GM11168 (cell line): ENCODE measurements around the gene LRRC7.
"Not testable (repeated sequence)": the region's sequence is repeated elsewhere in the genome, so short reads cannot be mapped to it uniquely, and the experiment has no call there.

Experiments
- in situ Hi-C: fragments of 300-500 bp; cut with MboI; formaldehyde crosslinking; loops from one replicate; pipeline ENCODE4 v1.12.0; 2022; ENCODE audit warnings: low sequenced_read_pairs; ENCODE audit not compliant: unreplicated experiment

LRRC7 gene

DNA sequence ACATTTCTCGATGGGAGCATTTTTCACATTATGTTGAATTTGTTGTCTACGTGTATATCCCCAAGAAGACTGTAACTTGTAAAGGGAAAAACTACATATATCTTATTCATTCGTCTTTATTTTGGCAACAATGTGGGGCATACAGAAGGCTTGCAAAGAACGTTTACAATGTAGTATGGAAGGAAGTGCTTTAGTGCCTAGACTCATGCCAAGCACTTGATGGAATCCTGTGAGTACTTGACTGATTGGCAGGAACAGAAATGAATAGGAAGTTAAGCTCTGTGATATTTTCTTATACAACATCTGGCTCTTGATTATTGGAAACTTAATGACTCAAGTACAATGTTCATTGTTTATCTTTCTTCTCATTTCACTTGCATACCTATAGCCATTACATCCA, 284.4 kb downstream of the LRRC7 start:
- in situ Hi-C loops, result no loop called here

DNA sequence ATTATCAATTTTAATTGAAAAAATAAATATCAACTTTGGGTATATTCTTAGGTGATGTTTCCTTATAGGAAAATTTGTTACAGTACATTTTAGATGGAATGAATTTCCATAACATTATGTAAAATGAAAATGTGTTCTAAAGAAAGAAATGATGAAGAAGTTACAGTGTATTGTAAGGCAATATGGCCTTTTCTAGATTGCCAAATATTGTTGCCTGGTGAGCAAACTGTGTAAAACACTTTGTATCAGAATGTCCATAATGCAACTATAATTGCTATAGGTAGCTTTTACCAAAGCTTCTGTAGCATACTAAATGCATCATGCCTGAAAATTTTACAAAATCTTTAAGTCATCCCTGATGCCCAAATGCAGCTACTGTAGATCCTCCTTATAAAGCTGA, 285.0 kb downstream of the LRRC7 start:
- in situ Hi-C loops, result no loop called here

DNA sequence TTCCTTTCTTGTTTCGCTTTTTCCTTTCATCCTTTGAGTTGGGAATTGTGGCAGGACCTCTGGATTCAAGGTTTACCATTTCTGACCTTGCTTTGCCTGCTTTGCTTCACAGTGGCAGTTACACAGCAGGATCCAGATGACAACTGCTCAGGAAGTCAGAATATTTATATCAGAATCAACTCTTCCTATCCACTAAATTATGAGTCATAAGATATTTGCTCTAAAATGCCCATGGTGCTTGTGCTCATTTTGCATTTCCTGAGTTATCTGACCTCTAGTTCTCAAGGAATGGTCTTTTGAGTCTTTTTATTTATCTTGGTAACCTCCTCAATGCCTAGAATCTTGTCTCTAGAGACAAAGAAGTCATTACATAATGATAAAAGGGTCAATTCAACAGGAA, 290.8 kb downstream of the LRRC7 start:
- in situ Hi-C loops, result no loop called here

DNA sequence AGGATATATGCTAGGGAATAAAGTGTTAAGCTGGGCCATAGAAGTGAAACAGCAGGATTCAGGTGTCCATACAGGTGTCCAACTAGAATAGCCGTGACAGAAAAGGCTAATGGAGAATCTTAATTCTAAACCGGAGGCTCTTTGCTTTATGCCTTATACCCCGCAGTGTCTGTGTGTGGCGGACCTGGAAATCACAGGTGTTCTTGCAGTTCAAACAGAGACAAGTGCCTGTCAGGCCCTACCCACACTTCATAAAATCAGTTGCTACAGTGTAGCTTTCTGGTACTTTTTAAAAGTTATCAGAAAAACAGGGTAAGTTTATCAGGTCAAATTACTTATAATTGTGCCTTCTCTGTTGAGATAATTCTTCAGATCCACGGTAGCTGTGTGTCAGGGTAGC, 293.9 kb downstream of the LRRC7 start:
- in situ Hi-C loops, result no loop called here

DNA sequence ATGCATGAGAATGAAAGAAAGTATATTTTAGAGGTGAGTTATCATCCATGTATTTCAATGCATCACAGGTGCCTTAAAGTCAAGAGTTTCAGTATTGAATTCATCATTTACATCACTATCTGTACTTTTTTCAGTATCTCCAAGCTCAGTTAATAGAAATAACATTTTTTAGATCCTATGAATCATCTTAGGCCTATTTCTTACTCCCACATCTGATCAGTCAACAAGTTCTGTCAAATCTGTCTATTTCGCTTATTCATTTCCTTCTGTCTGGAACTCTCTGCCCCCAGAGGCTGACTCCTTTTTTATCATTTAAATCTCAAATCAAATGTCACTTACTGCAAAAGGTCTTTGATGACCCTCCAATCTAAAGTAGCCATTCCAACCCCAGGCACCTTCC, 295.2 kb downstream of the LRRC7 start:
- in situ Hi-C loops, result no loop called here

DNA sequence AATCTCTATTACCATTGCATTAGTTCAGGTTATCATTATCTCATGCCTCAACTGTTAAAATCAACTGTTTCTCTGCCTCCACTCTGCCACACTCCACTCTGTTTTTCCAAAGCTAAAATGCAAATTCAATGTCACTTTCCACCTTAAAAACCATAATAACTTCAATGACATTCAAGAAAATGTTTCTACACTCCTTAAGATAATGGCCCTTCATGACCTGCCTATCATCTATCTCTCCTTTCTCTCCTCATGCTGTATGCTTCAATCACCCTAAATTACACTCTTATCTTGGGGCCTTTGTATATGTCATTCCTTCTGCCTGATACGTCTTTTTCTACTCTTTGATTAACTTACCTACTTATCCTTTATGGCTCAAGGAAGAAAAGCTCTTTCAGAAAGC, 296.0 kb downstream of the LRRC7 start:
- in situ Hi-C loops, result no loop called here

DNA sequence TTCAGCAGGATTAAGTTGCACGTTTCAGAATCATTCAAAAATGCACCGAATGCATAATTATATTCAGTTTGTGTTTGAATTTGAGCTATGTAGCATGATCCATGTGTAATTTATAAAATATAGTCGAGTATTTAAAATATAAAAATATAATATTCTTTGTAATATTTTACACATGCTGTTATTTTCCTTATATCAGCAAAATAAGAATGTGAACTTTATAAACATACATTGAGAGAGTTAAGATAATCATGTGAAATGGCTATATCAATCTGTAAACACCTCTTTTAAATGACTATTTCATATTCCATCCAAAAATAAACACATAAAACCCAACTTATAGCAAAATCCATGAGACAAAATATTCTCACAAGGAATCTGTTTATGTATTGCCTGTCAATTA, 303.7 kb downstream of the LRRC7 start:
- in situ Hi-C loops, result no loop called here

DNA sequence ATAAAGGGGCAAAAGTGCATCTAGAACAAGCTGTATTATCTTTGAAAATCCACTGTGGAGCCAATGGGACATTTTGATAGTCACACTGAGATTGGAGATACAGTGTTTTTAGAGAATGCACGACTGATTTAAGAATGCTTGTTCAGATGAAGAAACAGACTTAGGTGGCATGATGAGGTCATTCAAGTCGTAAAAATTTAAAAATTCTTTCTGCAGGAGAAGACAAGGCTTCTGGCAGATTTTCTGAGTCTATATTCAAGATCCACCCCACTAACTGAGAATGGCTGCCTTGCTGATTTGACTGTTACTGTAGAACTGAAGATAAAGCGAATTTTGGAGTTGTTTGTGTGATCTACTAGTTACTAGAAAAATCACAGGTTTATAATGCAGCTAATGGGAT, 310.6 kb downstream of the LRRC7 start:
- in situ Hi-C loops, result no loop called here

DNA sequence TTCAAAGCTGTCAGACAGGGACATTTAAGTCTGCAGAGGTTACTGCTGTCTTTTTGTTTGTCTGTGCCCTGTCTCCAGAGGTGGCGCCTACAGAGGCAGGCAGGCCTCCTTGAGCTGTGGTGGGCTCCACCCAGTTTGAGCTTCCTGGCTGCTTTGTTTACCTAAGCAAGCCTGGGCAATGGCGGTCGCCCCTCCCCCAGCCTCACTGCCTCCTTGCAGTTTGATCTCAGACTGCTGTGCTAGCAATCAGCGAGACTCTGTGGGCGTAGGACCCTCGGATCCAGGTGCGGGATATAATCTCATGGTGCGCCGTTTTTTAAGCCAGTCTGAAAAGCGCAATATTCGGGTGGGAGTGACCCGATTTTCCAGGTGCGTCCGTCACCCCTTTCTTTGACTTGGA, 320.3 kb downstream of the LRRC7 start:
- in situ Hi-C loops, result not testable (repeated sequence)

DNA sequence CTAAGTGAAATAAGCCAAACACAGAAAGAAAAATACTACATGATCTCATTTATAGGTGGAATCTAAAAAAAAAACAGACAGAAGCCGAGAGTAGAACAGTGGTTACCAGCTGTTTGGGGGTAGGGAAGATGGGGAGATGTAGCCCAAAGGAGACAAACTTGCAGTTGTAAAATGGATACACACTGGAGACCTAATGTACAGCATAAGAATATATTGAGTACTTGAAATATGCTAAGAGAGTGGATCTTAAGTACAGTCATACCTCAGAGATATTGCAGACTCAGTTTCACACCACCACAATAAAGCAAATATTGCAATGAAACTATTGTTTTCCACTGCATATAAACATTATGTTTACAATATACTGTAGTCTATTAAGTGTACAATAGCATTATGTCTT, 320.9 kb downstream of the LRRC7 start:
- in situ Hi-C loops, result no loop called here

DNA sequence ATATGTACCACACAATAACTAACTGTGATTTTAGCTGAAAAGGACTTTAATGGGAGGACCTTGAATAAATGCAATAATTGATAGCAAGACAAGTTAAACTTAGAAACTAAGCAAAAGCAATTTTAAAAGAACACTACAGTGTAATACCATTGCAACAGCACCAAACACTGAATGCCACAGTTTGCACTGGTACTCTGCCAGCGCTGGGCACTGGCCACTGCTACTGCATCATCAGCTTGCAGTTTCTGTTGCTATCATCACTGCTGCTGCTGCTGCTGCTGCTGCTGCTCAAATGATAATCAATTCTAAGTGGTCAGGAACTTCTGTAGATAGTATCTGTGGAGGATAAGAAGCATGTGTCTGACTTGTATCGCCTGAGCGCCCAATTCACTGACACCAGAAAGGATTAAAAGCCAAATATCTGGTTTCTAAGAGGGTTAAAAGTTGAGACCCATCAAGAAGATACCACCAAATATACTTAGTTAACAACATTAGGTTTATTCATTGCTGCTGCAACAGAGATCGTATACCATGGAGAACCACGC, 330.8 kb downstream of the LRRC7 start:
- in situ Hi-C loops, result no loop called here

DNA sequence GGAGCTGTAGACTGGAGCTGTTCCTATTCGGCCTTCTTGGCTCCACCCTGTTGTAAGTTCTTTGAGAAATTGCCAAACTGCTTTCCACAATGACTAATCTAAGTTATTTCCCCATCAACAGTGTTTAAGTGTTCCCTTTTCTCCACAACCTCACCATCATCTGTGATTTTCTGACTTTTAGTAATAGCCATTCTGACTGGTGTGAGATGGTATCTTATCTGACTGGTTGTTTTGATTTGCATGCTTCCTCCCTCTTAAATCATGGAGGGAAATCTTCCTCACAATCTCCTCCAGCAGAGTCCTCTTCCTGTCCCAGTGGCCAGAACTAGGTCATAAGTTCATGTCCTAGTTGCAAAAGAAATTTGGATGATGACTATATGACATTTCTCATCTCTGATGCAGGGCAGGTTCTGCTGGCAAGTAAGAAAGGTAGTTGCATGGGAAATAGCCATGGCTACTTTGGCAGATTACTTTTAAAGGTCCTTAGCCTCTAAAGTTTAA, 343.6 kb downstream of the LRRC7 start:
- in situ Hi-C loops, result no loop called here

DNA sequence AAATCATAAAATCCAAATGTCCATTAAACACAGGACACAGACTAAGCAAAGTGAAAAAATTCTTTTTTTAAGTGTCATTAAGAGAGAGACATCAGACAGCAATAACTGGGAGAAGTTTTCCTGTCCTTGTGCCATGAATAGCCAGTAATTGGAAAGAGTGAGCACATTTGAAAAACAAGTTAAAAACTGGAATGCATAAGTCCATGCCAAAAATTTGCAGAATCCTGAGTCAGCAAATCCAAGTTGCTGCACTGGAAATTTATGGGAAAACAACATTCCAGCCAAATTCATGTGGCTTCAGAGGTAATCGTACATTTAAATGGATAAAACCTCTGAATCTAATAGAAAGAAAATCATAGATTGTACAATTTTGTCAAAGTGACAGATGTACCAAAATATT, 346.3 kb downstream of the LRRC7 start:
- in situ Hi-C loops, result no loop called here

DNA sequence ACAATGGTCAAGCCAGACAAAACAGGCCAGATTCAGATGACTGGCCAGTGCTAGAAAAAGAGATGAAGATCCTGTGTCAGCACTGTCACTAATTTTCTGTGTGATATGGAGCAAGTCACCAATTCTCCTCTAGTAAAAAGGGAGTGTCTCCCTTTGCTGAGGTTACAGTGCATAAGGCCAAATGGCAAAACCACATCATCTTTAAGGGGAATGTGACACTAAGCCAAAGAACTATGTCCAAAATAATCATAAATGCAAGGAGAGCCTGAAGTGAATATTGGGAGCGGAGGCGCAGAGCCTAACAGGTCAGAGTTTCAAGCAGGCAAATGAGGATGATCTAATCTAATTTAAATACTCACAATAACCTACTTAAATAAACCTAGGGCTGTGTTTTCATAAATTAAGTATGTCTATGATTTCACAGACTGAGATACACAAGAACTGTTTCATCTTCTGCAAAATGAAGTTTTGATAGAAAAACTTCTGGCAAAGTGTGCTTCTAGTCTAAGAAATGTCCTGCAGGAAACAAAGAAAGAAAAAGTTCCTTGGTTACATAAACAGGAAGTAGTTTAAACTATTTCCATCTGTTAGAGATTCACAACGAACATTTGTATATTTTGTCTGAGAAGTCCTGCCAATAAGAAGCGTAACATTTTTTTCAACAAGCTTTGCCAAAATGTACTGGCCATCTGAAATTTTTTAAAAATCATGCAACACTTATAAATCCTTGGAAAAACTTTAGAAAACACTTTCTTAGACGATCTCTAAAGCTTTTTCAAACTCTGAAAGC, 347.4 kb downstream of the LRRC7 start:
- in situ Hi-C loops, result no loop called here

DNA sequence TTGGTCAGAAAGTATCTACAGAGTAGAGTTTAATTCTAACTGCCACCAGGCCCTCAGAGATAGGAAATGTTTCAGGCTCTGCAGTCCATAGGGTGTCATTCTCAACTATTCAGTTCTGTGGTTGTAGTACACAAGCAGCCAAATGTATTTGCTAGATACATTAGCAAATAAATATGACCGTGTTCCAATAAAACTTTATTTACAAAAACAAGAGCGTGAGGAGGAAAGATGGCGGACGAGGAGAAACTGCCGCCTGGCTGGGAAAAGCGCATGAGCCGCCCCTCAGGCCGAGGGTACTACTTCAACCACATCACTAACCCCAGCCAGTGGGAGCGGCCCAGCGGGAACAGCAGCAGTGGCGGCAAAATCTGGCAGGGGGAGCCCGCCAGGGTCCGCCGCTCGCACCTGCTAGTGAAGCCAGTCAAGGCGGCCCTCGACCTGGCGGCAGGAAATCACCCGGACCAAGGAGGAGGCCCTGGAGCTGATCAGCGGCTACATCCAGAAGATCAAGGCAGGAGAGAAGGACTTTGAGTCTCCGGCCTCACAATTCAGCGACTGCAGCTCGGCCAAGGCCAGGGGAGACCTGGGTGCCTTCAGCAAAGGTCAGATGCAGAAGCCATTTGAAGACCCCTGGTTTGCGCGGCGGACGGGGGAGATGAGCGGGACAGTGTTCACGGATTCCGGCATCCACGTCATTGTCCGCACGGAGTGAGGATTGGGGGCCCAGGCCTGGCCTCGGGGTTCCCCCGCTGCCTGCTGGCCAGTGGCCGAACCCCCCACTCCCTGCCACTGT, 351.6 kb downstream of the LRRC7 start:
- in situ Hi-C loops, result no loop called here

DNA sequence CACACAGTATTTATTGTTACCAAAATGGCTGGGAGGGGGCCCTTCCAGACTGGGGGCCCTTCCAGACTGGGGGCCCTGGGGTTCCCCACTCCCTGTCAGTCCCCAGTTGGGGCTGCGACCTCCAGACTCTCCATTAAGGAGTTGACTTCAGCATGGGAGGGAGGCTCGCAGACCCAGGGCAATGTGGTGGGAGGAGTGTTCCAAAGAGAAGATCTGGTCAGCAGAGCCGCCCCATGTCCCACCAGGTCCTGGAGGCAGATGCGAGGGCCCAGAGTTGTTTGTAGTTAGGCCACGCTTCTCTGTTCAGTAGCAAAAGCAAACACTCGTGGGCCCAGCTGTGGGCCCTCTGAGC, 352.2 kb downstream of the LRRC7 start:
- in situ Hi-C loops, result no loop called here

DNA sequence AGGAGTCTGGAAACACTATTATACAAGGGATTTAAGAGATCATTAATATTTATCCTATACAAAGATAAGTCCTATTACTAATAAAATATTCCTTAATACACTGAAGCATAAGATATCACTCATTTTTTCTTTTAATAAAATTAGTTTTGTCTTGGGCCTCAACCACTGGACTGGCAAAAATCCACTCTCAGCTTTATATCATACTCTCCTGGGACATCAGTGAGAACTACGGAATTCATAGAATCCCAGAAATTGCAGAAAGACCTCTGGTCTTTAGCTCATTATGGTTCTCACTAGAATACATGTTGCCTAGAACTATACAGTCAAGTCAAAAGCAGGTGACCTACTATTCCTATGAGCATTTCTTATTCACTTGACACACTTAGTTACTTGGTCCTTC, 352.7 kb downstream of the LRRC7 start:
- in situ Hi-C loops, result no loop called here

DNA sequence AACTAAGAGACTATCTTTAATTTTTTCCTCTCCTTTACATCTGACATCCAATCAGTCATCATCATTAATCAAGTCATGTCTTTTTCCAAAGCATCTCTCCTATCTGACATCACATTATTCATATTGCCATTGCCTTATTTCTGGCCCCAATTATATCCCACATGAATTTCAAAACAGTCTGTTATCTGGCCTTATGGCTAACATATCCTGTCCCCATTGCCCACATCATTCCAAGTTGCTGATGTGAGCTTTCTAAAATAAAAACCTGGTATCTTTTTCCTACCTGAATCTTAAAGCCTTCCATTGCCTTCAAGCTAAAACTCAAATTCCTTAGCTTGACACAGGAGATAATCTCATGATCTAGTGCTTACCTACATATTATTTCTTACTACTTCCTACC, 353.8 kb downstream of the LRRC7 start:
- in situ Hi-C loops, result no loop called here

DNA sequence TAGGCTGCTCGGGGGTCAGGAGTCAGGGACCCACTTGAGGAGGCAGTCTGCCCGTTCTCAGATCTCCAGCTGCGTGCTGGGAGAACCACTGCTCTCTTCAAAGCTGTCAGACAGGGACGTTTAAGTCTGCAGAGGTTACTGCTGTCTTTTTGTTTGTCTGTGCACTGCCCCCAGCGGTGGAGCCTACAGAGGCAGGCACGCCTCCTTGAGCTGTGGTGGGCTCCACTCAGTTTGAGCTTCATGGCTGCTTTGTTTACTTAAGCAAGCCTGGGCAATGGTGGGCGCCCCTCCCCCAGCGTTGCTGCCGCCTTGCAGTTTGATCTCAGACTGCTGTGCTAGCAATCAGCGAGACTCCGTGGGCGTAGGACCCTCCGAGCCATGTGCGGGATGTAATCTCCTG, 360.5 kb downstream of the LRRC7 start:
- in situ Hi-C loops, result not testable (repeated sequence)

DNA sequence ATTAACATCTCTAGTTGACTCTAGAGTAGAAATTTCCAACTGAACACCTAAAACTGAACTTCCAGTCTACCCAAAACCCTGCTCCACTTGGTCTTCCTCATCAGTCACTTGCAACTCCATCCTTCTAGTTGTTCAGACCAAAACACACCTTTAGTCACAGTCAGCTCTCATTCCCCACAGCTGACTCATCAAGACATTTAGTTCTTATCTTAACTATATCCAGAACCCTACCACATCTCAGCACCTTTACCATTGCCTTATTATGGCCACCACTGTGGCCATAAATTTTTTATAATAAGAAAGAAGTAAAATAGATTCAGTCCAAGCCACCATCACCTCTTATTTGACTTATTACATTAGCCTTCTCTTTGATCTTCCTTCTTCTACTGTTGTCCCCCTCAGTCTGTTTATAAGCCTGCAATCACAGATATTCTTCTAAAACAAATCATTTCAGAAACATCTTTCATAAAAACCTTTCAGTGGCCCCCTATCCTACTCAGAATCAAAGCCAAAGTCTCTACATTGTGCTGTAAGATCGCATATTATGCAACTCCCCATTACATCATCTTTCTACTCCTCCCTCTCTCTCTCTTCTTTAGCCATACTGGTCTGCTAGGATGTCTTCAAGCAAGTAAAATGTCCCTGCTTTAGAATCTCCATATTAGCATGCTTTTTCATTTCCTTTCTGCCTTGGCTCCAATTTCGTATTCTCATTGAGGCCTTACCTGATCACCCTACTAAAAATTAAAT, 361.8 kb downstream of the LRRC7 start:
- in situ Hi-C loops, result no loop called here

DNA sequence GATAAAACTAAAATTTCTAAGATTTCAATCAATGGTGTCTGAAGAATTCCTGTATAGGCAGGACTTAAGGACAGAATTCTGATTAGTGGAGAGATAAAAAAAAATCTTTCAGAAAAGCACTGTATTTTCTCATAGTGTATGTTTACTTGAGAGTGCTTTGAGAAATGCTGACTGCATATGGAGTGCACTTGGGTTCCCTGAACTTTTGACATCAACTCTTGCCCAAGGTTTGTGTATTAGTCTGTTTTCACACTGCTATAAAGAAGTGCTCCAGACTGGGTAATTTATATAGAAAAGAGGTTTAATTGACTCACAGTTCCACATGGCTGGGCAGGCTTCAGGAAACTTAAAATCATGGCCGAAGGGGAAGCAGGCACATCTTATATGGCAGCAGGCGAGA, 362.7 kb downstream of the LRRC7 start:
- in situ Hi-C loops, result no loop called here
